ENCODE data around the gene WDR86. TPM values are rescaled to one million over a fixed set of nuclear protein-coding genes. Genes with fewer than 3 reads are reported as not detected.
A peak's percentile ranks its signal among the peaks of the same experiment; 100 is the strongest.

Gene WDR86
- polyA plus RNA-seq, 2 of the 4 experiments (the other 2 are of a cell fraction), result 0.17 to 0.19 TPM

DNA sequence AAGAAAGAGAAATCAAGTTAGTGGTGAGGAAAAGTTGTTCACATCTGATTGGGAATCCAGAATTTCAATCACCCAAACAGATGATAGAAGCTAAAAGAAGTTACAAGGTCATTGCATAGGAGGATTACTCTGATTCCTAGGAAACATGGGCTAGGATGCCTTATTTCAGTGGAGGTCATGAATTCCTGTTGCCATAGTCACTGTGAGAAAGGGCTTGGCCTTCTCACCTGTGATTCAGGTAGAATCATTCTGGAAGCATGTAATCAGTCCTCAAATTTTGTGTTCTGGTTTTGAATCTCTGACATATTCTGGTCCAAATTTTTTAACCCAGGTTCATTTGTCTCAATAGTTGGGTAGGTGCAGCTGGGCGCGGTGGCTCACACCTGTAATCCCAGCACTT lies 72.5 kb downstream of the WDR86 start:
- no peak for DNase-seq (ENCODE audit: low read depth in 1 of 2, low spot score in 1 of 2)
- no peaks in the 10 kb centered on the region for H3K4me1 ChIP-seq
- no peak for FAIRE-seq
- no peak overlapping the region for H3K27ac ChIP-seq
- CTCF ChIA-PET, result interaction anchor here (0.8 to 9.1 kb wide), 4 partner anchors 12 to 27 kb away, joined by 3 to 50 read pairs (median 4); no protein-coding TSS in a partner anchor
- 90% methylated on average over 2 of the region's 2 CpGs for WGBS (ENCODE audit: missing lambda C conversion rate)
- no peak overlapping the region for H3K4me3 ChIP-seq
- no peak overlapping the region for H3K4me2 ChIP-seq
- POLR2A ChIA-PET, result no interaction called here
- TF ChIP-seq, protein P1, sequence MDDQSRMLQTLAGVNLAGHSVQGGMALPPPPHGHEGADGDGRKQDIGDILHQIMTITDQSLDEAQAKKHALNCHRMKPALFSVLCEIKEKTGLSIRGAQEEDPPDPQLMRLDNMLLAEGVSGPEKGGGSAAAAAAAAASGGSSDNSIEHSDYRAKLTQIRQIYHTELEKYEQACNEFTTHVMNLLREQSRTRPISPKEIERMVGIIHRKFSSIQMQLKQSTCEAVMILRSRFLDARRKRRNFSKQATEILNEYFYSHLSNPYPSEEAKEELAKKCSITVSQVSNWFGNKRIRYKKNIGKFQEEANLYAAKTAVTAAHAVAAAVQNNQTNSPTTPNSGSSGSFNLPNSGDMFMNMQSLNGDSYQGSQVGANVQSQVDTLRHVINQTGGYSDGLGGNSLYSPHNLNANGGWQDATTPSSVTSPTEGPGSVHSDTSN (IDR thresholded peaks at IDR 0.05), result no peak
- TF ChIP-seq CEBPB (IDR thresholded peaks at IDR 0.05) (no peak), ESRRA (IDR thresholded peaks at IDR 0.05; ENCODE audit: borderline replicate concordance, low read length) (no peak), BHLHE40 (IDR thresholded peaks at IDR 0.05; ENCODE audit: low read depth, low read length) (no peak), SREBF2 (IDR thresholded peaks at IDR 0.05) (no peak), HOXA7 (CRISPR knock-in tag; IDR thresholded peaks at IDR 0.05) (no peak), HEYL (CRISPR knock-in tag; IDR thresholded peaks at IDR 0.05) (no peak)
- TF ChIP-seq, protein P2, sequence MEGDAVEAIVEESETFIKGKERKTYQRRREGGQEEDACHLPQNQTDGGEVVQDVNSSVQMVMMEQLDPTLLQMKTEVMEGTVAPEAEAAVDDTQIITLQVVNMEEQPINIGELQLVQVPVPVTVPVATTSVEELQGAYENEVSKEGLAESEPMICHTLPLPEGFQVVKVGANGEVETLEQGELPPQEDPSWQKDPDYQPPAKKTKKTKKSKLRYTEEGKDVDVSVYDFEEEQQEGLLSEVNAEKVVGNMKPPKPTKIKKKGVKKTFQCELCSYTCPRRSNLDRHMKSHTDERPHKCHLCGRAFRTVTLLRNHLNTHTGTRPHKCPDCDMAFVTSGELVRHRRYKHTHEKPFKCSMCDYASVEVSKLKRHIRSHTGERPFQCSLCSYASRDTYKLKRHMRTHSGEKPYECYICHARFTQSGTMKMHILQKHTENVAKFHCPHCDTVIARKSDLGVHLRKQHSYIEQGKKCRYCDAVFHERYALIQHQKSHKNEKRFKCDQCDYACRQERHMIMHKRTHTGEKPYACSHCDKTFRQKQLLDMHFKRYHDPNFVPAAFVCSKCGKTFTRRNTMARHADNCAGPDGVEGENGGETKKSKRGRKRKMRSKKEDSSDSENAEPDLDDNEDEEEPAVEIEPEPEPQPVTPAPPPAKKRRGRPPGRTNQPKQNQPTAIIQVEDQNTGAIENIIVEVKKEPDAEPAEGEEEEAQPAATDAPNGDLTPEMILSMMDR (IDR thresholded peaks at IDR 0.05), result no peak
- H3K9me3 ChIP-seq, result 0 out of 3 replicates have a peak, but pooled peaks cover 2% of the 10 kb centered on the region
- ATAC-seq, result no peak

DNA sequence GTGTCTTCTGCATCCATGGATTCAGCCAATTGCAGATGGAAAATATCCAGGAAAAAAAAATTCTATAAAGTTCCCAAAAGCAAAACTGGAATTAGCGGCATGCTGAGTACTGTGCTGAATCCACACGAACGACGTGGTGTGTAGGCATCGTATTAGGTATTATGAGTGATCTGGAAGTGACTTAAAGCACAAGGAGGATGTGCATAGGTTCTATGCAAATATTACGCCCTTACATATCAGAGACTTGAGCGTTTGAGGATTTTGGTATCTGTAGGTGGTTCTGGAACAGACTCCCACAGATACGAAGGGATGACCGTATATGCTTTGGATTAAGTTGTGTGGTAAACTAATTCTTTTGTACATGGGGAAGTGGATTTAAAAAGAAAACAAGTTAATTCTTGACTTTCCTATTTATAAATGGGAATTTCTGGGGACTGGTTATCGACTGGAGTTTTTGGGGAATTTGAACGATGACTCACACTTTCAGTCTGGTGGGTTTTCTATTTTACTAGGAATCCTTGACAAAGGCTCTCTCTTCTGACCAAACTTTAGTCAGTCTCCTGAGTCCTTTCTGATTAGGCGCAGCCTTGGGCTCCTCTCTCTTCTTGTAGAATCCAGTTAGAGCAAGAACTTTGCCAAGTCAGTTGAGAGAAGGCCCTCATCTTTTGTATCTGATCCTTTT lies 73.7 kb downstream of the WDR86 start:
- ChIA-PET CTCF (interaction anchor here (0.7 to 9.1 kb wide), 4 partner anchors 16 to 25 kb away, joined by 3 to 50 read pairs (median 24); no protein-coding TSS in a partner anchor), POLR2A (no interaction called here)
- 76% methylated on average over 12 of the region's 12 CpGs for WGBS (ENCODE audit: missing lambda C conversion rate)
- H3K4me2 ChIP-seq, result no peak overlapping the region
- TF ChIP-seq FOSL2 (IDR thresholded peaks at IDR 0.05) (no peak), FOSL2 (CRISPR knock-in tag; IDR thresholded peaks at IDR 0.05) (0 out of 2 replicates have a peak, but pooled peaks have one; percentile 26)
- TF ChIP-seq, protein P3, sequence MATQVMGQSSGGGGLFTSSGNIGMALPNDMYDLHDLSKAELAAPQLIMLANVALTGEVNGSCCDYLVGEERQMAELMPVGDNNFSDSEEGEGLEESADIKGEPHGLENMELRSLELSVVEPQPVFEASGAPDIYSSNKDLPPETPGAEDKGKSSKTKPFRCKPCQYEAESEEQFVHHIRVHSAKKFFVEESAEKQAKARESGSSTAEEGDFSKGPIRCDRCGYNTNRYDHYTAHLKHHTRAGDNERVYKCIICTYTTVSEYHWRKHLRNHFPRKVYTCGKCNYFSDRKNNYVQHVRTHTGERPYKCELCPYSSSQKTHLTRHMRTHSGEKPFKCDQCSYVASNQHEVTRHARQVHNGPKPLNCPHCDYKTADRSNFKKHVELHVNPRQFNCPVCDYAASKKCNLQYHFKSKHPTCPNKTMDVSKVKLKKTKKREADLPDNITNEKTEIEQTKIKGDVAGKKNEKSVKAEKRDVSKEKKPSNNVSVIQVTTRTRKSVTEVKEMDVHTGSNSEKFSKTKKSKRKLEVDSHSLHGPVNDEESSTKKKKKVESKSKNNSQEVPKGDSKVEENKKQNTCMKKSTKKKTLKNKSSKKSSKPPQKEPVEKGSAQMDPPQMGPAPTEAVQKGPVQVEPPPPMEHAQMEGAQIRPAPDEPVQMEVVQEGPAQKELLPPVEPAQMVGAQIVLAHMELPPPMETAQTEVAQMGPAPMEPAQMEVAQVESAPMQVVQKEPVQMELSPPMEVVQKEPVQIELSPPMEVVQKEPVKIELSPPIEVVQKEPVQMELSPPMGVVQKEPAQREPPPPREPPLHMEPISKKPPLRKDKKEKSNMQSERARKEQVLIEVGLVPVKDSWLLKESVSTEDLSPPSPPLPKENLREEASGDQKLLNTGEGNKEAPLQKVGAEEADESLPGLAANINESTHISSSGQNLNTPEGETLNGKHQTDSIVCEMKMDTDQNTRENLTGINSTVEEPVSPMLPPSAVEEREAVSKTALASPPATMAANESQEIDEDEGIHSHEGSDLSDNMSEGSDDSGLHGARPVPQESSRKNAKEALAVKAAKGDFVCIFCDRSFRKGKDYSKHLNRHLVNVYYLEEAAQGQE (IDR thresholded peaks at IDR 0.05), result no peak
- DNase-seq (ENCODE audit: low read depth in 1 of 2, low spot score in 1 of 2), result no peak
- H3K9me3 ChIP-seq, result 0 out of 3 replicates have a peak, but pooled peaks cover 2% of the 10 kb centered on the region
- no peak for ATAC-seq
- H3K4me3 ChIP-seq, result no peak overlapping the region
- FAIRE-seq, result no peak
- H3K27ac ChIP-seq, result no peak overlapping the region
- no peaks in the 10 kb centered on the region for H3K4me1 ChIP-seq

DNA sequence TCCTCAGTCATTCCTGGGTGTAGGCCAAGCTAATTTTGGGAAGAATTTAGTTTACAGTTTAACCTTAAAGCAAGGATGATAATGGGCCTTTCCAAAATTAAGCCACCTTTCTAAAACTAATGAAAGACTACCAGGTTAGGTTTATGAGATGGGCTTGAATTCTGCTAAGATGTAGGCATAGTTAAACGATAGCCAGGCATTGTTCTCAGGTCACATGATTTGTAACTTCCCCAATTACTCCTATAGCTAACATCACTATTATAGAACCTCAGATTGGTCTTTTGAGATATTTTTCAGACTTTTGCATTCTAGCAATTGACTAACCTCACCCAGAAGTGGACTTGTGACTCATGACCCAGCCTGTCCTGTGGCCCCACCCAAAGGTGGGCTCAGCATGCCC lies 75.2 kb downstream of the WDR86 start:
- TF ChIP-seq CBX8 (IDR thresholded peaks at IDR 0.05) (no peak), KDM5A (IDR thresholded peaks at IDR 0.05) (no peak), CHD4 (IDR thresholded peaks at IDR 0.05; ENCODE audit: borderline replicate concordance) (no peak)
- ChIA-PET POLR2A (no interaction called here), CTCF (interaction anchor here (1.0 to 7.0 kb wide), 6 partner anchors 9 to 27 kb away, joined by 3 to 44 read pairs (median 4); no protein-coding TSS in a partner anchor)
- H3K4me3 ChIP-seq, result no peak overlapping the region
- no peak overlapping the region for H3K4me2 ChIP-seq
- FAIRE-seq (no peak), ATAC-seq (no peak), DNase-seq (ENCODE audit: low read depth in 1 of 2, low spot score in 1 of 2) (no peak)
- H3K4me1 ChIP-seq, result no peaks in the 10 kb centered on the region
- 0 out of 3 replicates have a peak, but pooled peaks cover 2% of the 10 kb centered on the region for H3K9me3 ChIP-seq
- WGBS (ENCODE audit: missing lambda C conversion rate), result 59% methylated on average over 1 of the region's 1 CpG
- no peak overlapping the region for H3K27ac ChIP-seq

Small RNAs within 50 kb of the gene (small RNA-seq; reads per million reads assigned to genes)
- 0 reads per million in 6 experiments for gene MIR3907

Other genes starting within 250 kb of the WDR86 start
- not detected in 2 replicates for gene GBX1, start 242.3 kb downstream of the WDR86 start, polyA plus RNA-seq (2011; rRNA removed)
- gene GBX1, start 242.3 kb downstream of the WDR86 start, polyA plus RNA-seq (2017; fragmentation: RNase III; extraction: RNeasy Plus Mini Kit Qiagen cat#74134 plus additional on column Dnase treatment), result not detected in 3 replicates
- not detected in 2 replicates for gene ASB10, start 222.8 kb downstream of the WDR86 start, polyA plus RNA-seq (2011; rRNA removed)
- not detected in 3 replicates for gene ASB10, start 222.8 kb downstream of the WDR86 start, polyA plus RNA-seq (2017; fragmentation: RNase III; extraction: RNeasy Plus Mini Kit Qiagen cat#74134 plus additional on column Dnase treatment)
- not detected in 2 replicates for gene H2BK1, start 199.6 kb downstream of the WDR86 start, polyA plus RNA-seq (2011; rRNA removed)
- gene H2BK1, start 199.6 kb downstream of the WDR86 start, polyA plus RNA-seq (2017; fragmentation: RNase III; extraction: RNeasy Plus Mini Kit Qiagen cat#74134 plus additional on column Dnase treatment), result not detected in 3 replicates
- gene ABCF2, start 182.8 kb downstream of the WDR86 start, polyA plus RNA-seq (2011; rRNA removed), result 47.8 and 53.8 TPM in 2 replicates
- gene ABCF2, start 182.8 kb downstream of the WDR86 start, polyA plus RNA-seq (2017; fragmentation: RNase III; extraction: RNeasy Plus Mini Kit Qiagen cat#74134 plus additional on column Dnase treatment), result 69.1 to 76.3 TPM (median 70.9 TPM) in 3 replicates
- gene CHPF2, start 177.6 kb downstream of the WDR86 start, polyA plus RNA-seq (2011; rRNA removed), result 14.9 and 17.2 TPM in 2 replicates
- gene CHPF2, start 177.6 kb downstream of the WDR86 start, polyA plus RNA-seq (2017; fragmentation: RNase III; extraction: RNeasy Plus Mini Kit Qiagen cat#74134 plus additional on column Dnase treatment), result 24.7 to 29.6 TPM (median 28.0 TPM) in 3 replicates
- 12.5 and 14.5 TPM in 2 replicates for gene SMARCD3, start 161.3 kb downstream of the WDR86 start, polyA plus RNA-seq (2011; rRNA removed)
- gene SMARCD3, start 161.3 kb downstream of the WDR86 start, polyA plus RNA-seq (2017; fragmentation: RNase III; extraction: RNeasy Plus Mini Kit Qiagen cat#74134 plus additional on column Dnase treatment), result 10.6 to 11.9 TPM (median 11.6 TPM) in 3 replicates
- 65.6 and 105 TPM in 2 replicates for gene NUB1, start 68.2 kb downstream of the WDR86 start, polyA plus RNA-seq (2011; rRNA removed)
- 42.5 to 45.1 TPM (median 45.0 TPM) in 3 replicates for gene NUB1, start 68.2 kb downstream of the WDR86 start, polyA plus RNA-seq (2017; fragmentation: RNase III; extraction: RNeasy Plus Mini Kit Qiagen cat#74134 plus additional on column Dnase treatment)
- gene CRYGN, start 30.1 kb upstream of the WDR86 start, polyA plus RNA-seq (2011; rRNA removed), result not detected in 2 replicates
- 0.07 TPM in 1 of 3 replicates, not detected in the others for gene CRYGN, start 30.1 kb upstream of the WDR86 start, polyA plus RNA-seq (2017; fragmentation: RNase III; extraction: RNeasy Plus Mini Kit Qiagen cat#74134 plus additional on column Dnase treatment)
- 148 and 198 TPM in 2 replicates for gene RHEB, start 109.9 kb upstream of the WDR86 start, polyA plus RNA-seq (2011; rRNA removed)
- gene RHEB, start 109.9 kb upstream of the WDR86 start, polyA plus RNA-seq (2017; fragmentation: RNase III; extraction: RNeasy Plus Mini Kit Qiagen cat#74134 plus additional on column Dnase treatment), result 102 to 112 TPM (median 110 TPM) in 3 replicates

Data from A549 (cell line).